Mesendoderm (in vitro differentiated cells): Measurements from ENCODE around the gene FBXO28.

ENCODE experiments used
- DNase-seq: peaks from one replicate; pipeline ENCODE4 v3.0.0; 2013
- H2AK5ac ChIP-seq: 2 replicates; pipeline ENCODE4 v1.6.1; 2013; ENCODE audit warnings: low read length, inconsistent platforms
- H2BK120ac ChIP-seq: 2 replicates; pipeline ENCODE4 v1.6.1; 2013; ENCODE audit warnings: low read depth, mild to moderate bottlenecking, low read length, moderate library complexity, mixed read lengths
- H2BK15ac ChIP-seq: replicated peaks from 2 replicates; pipeline ENCODE4 v1.6.1; 2013; ENCODE audit warnings: low read depth, mild to moderate bottlenecking, moderate library complexity
- H2BK5ac ChIP-seq: 2 replicates; pipeline ENCODE4 v1.6.1; 2013; ENCODE audit warnings: low read length, inconsistent platforms
- H3K18ac ChIP-seq: 2 replicates; pipeline ENCODE4 v1.6.1; 2013; ENCODE audit warnings: mild to moderate bottlenecking, low read length, mixed read lengths
- H3K23ac ChIP-seq: one replicate; pipeline ENCODE4 v1.6.1; 2013; ENCODE audit warnings: low read length
- H3K27ac ChIP-seq: 2 replicates; pipeline ENCODE4 v1.5.1; 2013; ENCODE audit warnings: low read depth, mild to moderate bottlenecking, inconsistent platforms, low read length, moderate library complexity
- H3K27me3 ChIP-seq: 2 replicates; pipeline ENCODE4 v1.6.1; 2013; ENCODE audit warnings: low read length, control low read depth, mild to moderate bottlenecking, inconsistent platforms; ENCODE audit not compliant: insufficient read depth, poor library complexity
- H3K36me3 ChIP-seq: 2 replicates; pipeline ENCODE4 v1.6.1; 2013; ENCODE audit warnings: low read length, inconsistent platforms; ENCODE audit not compliant: control insufficient read depth, insufficient read depth
- H3K4ac ChIP-seq: one replicate; pipeline ENCODE4 v1.6.1; 2013; ENCODE audit warnings: low read depth, mild to moderate bottlenecking, low read length, moderate library complexity
- H3K4me1 ChIP-seq: 2 replicates; pipeline ENCODE4 v1.6.1; 2013; ENCODE audit warnings: low read depth, low read length, inconsistent platforms; ENCODE audit not compliant: control insufficient read depth
- H3K4me2 ChIP-seq: 2 replicates; pipeline ENCODE4 v1.6.1; 2013; ENCODE audit warnings: low read length
- H3K4me3 ChIP-seq: 2 replicates; pipeline ENCODE4 v1.5.1; 2013; ENCODE audit warnings: mild to moderate bottlenecking, low read length
- H3K56ac ChIP-seq: one replicate; pipeline ENCODE4 v1.6.1; 2013; ENCODE audit warnings: low read length
- H3K79me1 ChIP-seq: 2 replicates; pipeline ENCODE4 v1.6.1; 2013; ENCODE audit warnings: low read length, inconsistent platforms
- H3K79me2 ChIP-seq: 2 replicates; pipeline ENCODE4 v1.6.1; 2013; ENCODE audit warnings: mild to moderate bottlenecking, low read length; ENCODE audit not compliant: control insufficient read depth, insufficient read depth
- H3K9ac ChIP-seq: 2 replicates; pipeline ENCODE4 v1.6.1; 2013; ENCODE audit warnings: low read length, inconsistent platforms
- H4K5ac ChIP-seq: one replicate; pipeline ENCODE4 v1.6.1; 2013; ENCODE audit warnings: low read length
- H4K8ac ChIP-seq: one replicate; pipeline ENCODE4 v1.6.1; 2013; ENCODE audit warnings: low read depth, mild to moderate bottlenecking, control low read depth, low read length, moderate library complexity
- WGBS: extraction: QIAGEN DNeasy Blood & Tissue Kit; methylation state at CpG from one replicate; pipeline ENCODE4 v1.1.7; 2013; ENCODE audit warnings: low lambda C conversion rate, missing lambda C conversion rate; ENCODE audit not compliant: insufficient coverage; ENCODE audit errors: extremely low coverage; 5-methylcytosine and 5-hydroxymethylcytosine counted together

FBXO28 gene

DNA sequence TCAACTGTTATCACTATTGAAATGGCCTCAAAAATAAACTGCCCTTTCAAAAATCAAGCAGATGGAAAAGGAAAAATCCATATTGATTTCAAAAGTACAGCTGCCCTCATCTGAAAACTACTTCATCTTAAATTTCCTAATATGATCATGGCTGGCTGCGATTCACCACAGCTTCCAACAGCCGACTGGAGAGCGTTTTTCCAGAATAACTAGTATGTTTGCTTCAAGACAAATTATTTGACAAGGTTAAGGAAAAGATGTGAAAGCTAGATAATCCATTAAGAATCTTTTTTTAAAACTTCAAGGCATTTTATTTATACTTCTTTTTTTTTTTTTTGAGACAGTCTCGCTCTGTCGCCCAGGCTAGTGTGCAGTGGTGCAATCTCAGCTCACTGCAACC is 65.0 kb downstream of the FBXO28 start:
- no peak overlapping the region for H3K4me2 ChIP-seq
- no peak overlapping the region for H4K8ac ChIP-seq
- no peak overlapping the region for H3K4me3 ChIP-seq
- H3K27me3 ChIP-seq = no peaks in the 10 kb centered on the region
- H3K18ac ChIP-seq = no peak overlapping the region
- H2BK15ac ChIP-seq = no peak overlapping the region
- no peak overlapping the region for H3K27ac ChIP-seq
- no peak overlapping the region for H3K23ac ChIP-seq
- no peak overlapping the region for H3K9ac ChIP-seq
- no peak overlapping the region for H2BK5ac ChIP-seq
- no peak overlapping the region for H2BK120ac ChIP-seq
- no peak overlapping the region for H3K4ac ChIP-seq
- H4K5ac ChIP-seq = no peak overlapping the region
- no peaks in the 10 kb centered on the region for H3K36me3 ChIP-seq
- no CpG with 5 or more reads among the region's 5 CpGs for WGBS
- H3K79me1 ChIP-seq = no peaks in the 10 kb centered on the region
- no peak overlapping the region for H3K56ac ChIP-seq
- no peak overlapping the region for H2AK5ac ChIP-seq
- no peaks in the 10 kb centered on the region for H3K4me1 ChIP-seq
- H3K79me2 ChIP-seq = peaks cover 2% of the 10 kb centered on the region
- no peak for DNase-seq

DNA sequence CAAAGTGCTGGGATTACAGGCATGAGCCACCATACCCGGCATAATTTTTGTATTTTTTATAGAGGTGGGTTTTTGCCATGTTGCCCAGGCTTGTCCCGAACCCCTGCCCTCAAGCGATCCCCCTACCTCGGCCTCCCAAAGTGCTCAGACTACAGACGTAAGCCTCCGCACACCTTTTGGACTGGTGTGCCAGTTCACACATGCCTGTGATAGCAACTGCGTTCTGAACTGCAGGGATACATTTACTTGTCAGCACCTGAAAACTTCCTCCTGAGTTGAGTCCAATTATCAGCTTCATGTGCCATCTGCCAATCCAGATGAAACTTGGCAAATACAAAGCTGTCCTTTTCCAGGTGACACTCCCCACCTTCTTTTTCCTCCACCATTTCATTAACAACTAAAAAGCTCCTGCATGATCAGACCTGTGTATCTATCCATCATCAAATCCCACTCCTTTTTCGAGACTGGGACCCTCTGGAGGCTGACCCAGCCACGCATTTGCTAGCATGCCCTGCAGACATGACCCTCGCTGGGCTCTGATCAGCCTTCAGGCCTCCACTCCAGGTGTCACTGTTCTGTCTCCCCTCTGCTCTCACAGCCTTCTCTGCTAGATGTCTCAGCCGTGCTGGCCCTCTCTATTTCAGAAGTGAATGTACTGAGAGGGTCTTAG is 67.0 kb downstream of the FBXO28 start:
- H3K56ac ChIP-seq = no peak overlapping the region
- H3K18ac ChIP-seq = no peak overlapping the region
- H2BK15ac ChIP-seq = no peak overlapping the region
- H3K27me3 ChIP-seq = no peaks in the 10 kb centered on the region
- H3K9ac ChIP-seq = no peak overlapping the region
- no peak overlapping the region for H3K4me3 ChIP-seq
- no peak for DNase-seq
- H2BK5ac ChIP-seq = no peak overlapping the region
- no peaks in the 10 kb centered on the region for H3K36me3 ChIP-seq
- no CpG with 5 or more reads among the region's 11 CpGs for WGBS
- H3K23ac ChIP-seq = no peak overlapping the region
- no peaks in the 10 kb centered on the region for H3K79me1 ChIP-seq
- no peak overlapping the region for H3K27ac ChIP-seq
- no peaks in the 10 kb centered on the region for H3K4me1 ChIP-seq
- H2BK120ac ChIP-seq = no peak overlapping the region
- no peak overlapping the region for H4K5ac ChIP-seq
- H3K79me2 ChIP-seq = peaks cover 20% of the 10 kb centered on the region
- no peak overlapping the region for H4K8ac ChIP-seq
- H2AK5ac ChIP-seq = no peak overlapping the region
- H3K4me2 ChIP-seq = no peak overlapping the region
- no peak overlapping the region for H3K4ac ChIP-seq

DNA sequence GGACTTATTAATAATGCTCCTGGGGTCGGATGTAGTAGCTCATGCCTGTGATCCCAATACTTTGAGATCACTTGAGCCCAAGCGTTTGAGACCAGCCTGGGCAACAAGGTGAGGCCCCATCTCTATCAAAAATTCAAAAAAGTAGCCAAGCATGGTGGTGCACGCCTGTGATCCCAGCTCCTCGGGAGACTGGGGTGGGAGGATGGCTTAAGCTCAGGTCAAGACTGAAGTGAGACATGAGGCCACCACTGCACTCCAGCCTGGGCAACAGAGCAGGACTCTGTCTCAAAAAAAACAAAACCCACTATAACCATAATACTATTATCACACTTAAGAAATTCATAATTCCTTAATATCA is 67.5 kb downstream of the FBXO28 start:
- Histone ChIP-seq H3K9ac (no peak overlapping the region), H3K56ac (no peak overlapping the region), H3K4ac (no peak overlapping the region), H2BK5ac (no peak overlapping the region), H2AK5ac (no peak overlapping the region), H2BK120ac (no peak overlapping the region), H2BK15ac (no peak overlapping the region), H3K4me1 (no peaks in the 10 kb centered on the region), H3K79me2 (peaks cover 24% of the 10 kb centered on the region), H3K79me1 (peaks cover 2% of the 10 kb centered on the region), H3K18ac (no peak overlapping the region), H3K27me3 (no peaks in the 10 kb centered on the region), H3K23ac (no peak overlapping the region), H3K27ac (no peak overlapping the region), H3K36me3 (no peaks in the 10 kb centered on the region), H4K5ac (no peak overlapping the region), H3K4me3 (no peak overlapping the region), H4K8ac (no peak overlapping the region), H3K4me2 (no peak overlapping the region)
- no CpG with 5 or more reads among the region's 4 CpGs for WGBS
- DNase-seq = no peak

- peak overlapping the region; percentile 8 for H3K18ac ChIP-seq
- peaks cover 2% of the 10 kb centered on the region for H3K79me1 ChIP-seq
- no peak overlapping the region for H2AK5ac ChIP-seq
- no peak overlapping the region for H2BK5ac ChIP-seq
- no peak overlapping the region for H4K5ac ChIP-seq
- H3K4me2 ChIP-seq = peak overlapping the region; percentile 17
- peak overlapping the region; percentile 15 for H3K4me3 ChIP-seq
- H4K8ac ChIP-seq = no peak overlapping the region
- no peak overlapping the region for H3K23ac ChIP-seq
- no CpG with 5 or more reads among the region's 22 CpGs for WGBS
- peaks cover 28% of the 10 kb centered on the region for H3K79me2 ChIP-seq
- H3K4me1 ChIP-seq = no peaks in the 10 kb centered on the region
- H3K4ac ChIP-seq = no peak overlapping the region
- no peak for DNase-seq
- peak overlapping the region; percentile 68 for H3K9ac ChIP-seq
- H3K27ac ChIP-seq = peak overlapping the region; percentile 34
- H2BK120ac ChIP-seq = no peak overlapping the region
- no peaks in the 10 kb centered on the region for H3K27me3 ChIP-seq
- no peak overlapping the region for H2BK15ac ChIP-seq
- no peaks in the 10 kb centered on the region for H3K36me3 ChIP-seq
- peak overlapping the region; percentile 66 for H3K56ac ChIP-seq
Observed at GRCh38 chr1:224182057-224182865, 68.3 kb downstream of the FBXO28 start.

DNA sequence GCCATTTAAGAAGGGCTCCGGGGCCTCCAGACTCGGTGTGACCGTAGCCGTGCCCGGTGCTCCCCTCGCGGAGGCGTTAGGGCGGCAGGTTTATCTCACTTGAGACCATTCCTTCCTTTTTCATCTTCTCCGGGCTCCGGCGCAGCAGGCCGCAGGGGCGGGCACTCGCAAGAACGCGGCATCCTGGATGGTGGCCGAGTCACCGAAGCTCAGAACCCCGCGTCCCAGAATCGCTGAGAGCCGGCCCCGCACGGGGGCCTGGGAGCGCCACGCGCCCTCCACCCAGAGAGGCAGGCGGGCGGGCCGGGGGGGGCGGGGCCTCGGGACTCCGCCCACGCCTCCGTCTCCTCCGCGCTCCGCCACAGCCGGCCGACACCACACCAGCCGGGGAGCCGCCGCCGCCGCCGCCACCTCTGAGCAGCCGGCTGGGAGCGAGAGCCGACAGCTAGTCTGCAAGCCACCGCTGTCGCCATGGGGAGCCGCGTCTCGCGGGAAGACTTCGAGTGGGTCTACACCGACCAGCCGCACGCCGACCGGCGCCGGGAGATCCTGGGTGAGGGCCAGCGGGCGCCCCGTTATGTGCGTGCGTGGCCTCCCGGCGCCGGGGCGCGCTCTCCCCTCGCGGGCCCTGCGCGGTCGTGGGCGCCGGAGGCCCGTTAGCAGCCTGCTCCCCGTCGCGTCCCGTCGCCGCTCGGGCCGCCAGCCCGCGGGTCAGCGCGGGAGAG is 69.1 kb downstream of the FBXO28 start, which contains the start of gene DEGS1:
DEGS1 (plus strand) TSS at position 375 of the 725 bp plus-strand sequence; CDS start at position 472, 97 bp downstream.
- H3K27me3 ChIP-seq = no peaks in the 10 kb centered on the region
- H3K79me2 ChIP-seq = peaks cover 34% of the 10 kb centered on the region
- WGBS = no CpG with 5 or more reads among the region's 94 CpGs
- peak within 1 kb of the TSS; percentile 37 for H3K27ac ChIP-seq
- H2BK5ac ChIP-seq = peak within 1 kb of the TSS; percentile 50
- H2AK5ac ChIP-seq = no peak within 1 kb of the TSS
- no peak within 1 kb of the TSS for H2BK120ac ChIP-seq
- peak within 1 kb of the TSS; percentile 24 for H3K18ac ChIP-seq
- peak within 1 kb of the TSS; percentile 94 for H3K9ac ChIP-seq
- peak within 1 kb of the TSS; percentile 92 for H3K56ac ChIP-seq
- no peaks in the 10 kb centered on the region for H3K4me1 ChIP-seq
- peak within 1 kb of the TSS; percentile 90 for H3K4me2 ChIP-seq
- peak within 1 kb of the TSS; percentile 87 for H3K4me3 ChIP-seq
- no peak within 1 kb of the TSS for H2BK15ac ChIP-seq
- H4K8ac ChIP-seq = no peak within 1 kb of the TSS
- peaks cover 4% of the 10 kb centered on the region for H3K79me1 ChIP-seq
- peak within 1 kb of the TSS; percentile 94 for H3K23ac ChIP-seq
- H3K4ac ChIP-seq = peak within 1 kb of the TSS; percentile 90
- H3K36me3 ChIP-seq = no peaks in the 10 kb centered on the region
- H4K5ac ChIP-seq = no peak within 1 kb of the TSS
- peak; percentile 95 for DNase-seq
